GM19463 (cell line): ENCODE measurements around the gene SPATA2L.
"Not testable (repeated sequence)": the region's sequence is repeated elsewhere in the genome, so short reads cannot be mapped to it uniquely, and the experiment has no call there.

Source experiments
- ATAC-seq: cut with Tn5 transposase; IDR thresholded peaks from one replicate; pipeline ENCODE4 v1.9.1; 2021; ENCODE audit warnings: mild to moderate bottlenecking, moderate library complexity; ENCODE audit not compliant: unreplicated experiment

The SPATA2L gene

GRCh38 chr16:89709166-89709565 lies 7.7 kb upstream of the SPATA2L start:
- no peak for ATAC-seq

GRCh38 chr16:89708481-89708931 lies 7.0 kb upstream of the SPATA2L start:
- no peak for ATAC-seq

GRCh38 chr16:89707695-89708094 lies 6.2 kb upstream of the SPATA2L start:
- ATAC-seq, result no peak

GRCh38 chr16:89706518-89707260 lies 5.2 kb upstream of the SPATA2L start:
- no peak for ATAC-seq

DNA sequence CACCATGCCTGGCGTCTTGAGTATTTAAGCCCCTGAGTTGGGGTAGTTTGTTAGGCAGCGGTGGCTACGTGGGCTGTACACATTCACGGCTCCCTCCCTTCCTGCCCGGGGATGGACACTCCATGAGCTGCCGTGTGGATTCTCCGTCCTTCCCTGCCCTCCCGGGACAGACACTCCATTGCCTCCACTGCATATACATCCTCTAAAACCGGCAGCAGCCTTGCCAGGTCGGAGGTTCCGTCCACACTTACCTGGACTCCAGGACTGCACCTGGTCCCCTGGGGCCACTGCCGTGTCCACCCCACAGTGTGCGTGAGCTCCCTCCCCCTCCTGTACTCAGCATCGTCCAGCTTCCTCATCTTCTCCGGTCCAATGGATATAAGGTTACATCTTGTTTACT lies 3.5 kb upstream of the SPATA2L start:
- ATAC-seq, result no peak

DNA sequence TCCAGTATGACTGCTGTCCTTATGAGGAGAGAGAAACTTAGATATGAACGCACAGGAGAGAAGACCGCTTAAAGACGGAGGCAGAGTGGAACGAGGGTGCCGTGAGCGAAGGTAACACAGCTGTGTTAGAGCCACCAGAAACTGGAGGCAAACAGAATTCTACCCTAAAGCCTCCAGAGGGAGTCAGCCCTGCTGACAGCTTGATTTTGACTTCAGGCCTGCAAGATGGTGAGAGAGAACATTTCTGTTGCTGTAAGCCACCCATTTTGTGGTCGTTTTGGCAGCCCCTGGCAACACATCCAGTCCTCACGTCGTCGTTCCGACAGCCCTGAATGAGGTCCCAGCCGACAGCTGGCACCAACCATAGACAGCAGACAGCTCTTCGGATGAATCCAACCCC lies 2.8 kb upstream of the SPATA2L start:
- ATAC-seq, result no peak

DNA sequence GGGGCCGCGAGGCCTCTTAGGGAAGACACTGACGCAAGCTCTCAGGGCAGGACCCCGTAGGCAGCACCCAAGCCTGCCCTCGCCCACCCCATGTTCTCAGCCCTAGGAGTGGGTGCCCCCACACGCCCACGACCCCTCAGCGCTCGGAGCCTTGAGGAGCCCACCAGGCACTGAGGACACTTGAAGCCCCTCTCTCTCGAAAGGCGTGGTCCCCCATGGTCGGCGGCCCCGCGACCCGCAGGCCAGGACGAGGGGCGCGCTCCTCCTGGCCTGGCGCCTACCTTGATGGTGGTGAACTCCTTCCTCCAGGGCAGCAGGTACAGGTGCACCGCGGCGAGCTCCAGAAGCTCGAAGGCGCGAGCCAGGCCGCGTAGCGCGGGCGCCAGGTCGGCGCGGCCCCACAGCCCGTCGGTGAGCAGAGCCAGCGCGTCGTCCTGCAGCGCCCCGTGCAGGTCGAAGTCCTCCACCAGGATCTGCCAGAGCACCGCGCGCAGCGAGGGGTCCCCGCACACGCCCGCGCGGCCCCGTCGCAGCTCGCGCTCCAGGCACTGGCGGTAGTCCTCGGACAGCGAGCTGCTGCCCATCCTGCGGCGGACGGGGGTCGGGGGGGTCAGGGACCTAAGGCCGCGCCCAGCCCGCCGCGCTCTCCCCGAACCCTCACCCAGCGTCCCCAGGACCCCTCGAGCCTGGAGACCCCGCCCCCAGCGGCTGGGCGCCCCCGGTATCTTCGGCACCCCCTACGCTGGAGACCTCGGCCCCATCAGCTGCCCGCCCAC lies 668 bp downstream of the SPATA2L start:
- no peak for ATAC-seq

DNA sequence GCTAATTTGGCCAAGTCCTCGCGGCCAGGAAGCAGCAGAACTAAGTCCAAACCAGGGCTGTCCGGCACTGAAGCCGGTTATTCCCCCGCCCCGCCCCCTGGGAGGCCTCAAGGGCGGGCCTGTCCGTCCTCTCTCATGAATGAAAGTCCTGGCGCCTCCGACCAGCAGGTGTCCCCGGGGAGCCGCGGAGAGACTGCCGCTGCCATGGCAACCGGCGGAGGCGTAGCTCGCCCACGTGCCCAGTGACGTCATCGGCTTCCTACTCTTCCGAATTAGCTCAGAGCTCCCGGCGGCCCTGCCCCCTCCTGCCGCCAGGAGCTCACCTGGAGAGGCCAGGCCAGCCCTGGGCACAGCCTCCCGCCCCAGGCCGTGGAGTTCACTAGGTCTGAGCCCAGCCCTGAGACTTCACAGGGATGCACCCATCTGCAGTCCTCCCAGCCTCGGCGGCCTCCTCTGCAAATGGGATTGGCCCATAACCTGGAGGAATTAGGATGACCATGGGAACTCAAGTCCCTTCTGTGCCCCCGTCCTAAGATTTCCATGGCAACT lies 1.3 kb downstream of the SPATA2L start:
- ATAC-seq, result peak; percentile 39

DNA sequence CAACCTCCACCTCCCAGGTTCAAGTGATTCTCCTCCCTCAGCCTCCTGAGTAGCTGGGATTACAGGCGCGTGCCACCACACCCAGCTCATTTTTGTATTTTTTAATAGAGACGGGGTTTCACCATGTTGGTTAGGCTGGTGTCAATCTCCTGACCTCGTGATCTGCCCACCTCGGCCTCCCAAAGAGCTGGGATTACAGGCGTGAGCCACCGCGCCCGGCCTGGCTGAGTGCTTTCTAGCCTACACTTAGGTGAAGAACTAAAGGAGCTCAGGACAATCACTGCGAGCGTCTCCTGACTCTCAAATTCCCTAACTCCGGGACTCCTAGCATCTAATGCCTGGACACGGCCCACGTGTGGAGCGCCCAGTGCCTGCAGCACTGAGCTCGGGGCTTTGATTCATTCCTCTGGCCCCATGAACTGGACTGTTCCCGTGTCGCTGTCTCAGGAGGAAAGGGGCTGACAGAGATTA lies 1.8 kb downstream of the SPATA2L start:
- not testable (repeated sequence) for ATAC-seq

DNA sequence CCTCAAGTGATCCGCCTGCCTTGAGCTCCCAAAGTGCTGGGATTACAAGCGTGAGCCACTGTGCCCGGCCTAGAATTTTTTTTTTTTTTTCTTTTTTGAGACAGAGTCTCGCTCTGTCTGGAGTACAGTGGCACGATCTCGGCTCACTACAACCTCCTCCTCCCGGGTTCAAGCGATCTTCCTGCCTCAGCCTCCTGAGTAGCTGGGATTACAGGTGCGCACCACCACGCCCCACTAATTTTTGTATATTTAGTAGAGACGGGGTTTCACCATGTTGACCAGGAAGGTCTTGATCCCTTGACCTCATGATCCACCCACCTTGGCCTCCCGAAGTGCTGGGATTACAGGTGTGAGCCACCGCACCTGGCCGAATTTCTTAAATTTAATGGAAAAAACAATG lies 2.8 kb downstream of the SPATA2L start:
- ATAC-seq, result not testable (repeated sequence)

DNA sequence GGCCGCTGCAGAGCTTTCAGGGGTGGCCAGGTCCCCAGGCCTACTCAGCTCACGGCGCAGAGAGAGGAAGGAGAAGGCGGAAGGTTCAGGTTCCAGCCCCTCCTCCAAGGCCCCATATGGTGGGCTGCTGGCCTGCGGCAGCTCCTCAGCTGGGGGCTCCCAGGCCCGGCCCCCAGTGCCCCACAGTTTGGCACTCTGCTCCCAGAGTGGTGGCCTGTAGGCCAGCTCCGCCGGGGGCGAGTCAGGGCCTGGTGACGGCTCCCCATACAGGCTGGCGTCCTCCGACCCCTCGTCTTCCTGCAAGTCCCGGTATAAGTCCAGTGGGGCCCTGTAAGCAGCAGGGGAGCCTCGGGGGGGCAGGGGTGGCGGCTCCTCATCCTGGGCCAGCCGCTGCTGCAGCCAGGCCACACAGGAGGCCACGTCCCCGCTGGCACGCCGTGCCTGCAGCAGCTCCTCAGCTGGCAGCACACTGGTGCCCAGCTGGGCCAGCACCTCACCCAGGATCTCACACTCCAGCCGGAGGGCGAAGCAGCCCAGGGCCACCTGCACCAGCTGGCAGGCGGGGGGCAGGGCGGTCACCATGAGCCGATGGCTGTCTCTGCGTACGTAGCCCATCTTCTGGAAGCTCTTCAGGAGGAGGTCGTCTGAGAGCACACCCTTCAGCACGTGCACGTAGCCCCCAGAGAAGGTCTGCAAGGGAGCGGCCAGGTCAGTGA lies 3.7 kb downstream of the SPATA2L start:
- no peak for ATAC-seq

DNA sequence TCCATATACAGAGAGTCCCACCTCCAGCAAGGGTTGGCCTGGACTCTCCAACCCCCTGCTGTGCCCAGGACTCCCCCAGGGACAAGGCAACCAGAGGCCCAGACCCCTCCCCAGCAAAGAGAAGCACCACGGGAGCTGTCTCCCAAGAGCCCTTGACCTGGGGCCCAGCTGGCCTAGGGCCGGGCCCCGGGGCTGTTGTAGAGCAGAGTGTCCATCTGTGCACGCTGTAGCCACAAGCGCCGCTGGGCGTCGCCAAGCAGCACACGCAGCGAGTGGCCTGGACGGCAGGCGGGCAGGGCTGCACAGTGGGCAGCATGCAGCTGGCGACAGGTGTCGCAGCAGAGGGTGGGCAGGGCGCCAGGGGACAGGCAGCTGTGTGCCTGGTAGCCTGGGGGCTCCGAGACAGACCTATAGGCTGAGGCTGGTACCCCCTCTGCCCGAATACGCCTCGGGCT lies 4.3 kb downstream of the SPATA2L start:
- ATAC-seq, result no peak

GRCh38 chr16:89696670-89697128 lies 4.8 kb downstream of the SPATA2L start:
- ATAC-seq, result no peak

DNA sequence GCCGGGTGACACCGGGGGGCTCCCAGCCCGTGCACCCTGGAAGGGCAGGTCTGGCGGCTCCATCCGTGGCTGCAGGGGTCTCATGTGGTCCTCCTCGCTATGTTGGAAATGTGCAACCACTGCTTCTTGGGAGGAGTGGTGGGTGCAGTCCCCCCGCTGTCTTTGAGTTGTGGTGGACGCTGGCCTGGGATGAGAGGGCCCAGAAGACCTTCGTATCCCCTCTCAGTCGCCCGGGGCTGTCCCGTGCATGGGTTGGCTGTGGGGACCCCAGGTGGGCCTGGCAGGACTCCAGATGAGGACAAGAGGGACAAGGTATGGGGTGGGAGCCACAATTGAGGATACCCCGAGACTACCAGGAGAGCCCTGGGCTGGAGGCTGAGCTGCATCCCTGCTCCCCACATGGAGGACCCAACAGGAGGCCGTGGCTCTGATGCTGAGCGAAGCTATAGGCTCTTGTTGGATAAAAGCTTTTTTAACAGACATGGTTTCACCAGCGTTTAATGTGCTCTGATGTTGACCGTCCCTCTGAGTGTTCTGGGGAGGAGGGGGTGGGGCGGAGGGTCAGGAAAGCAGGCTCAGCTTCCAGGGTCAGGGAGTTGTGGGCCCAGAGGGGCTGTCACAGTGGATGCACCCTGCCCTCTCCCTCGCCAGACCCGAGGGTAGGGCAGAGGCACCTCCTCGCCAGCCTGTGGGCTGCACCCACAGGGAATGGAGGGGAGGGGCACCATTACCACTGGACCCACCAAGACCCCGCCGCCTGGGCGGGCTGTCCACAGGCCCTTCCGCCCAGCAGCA lies 5.4 kb downstream of the SPATA2L start:
- ATAC-seq, result no peak

- no peak for ATAC-seq
Observed at GRCh38 chr16:89695086-89695874, 6.2 kb downstream of the SPATA2L start.

GRCh38 chr16:89694784-89695085 lies 6.8 kb downstream of the SPATA2L start:
- ATAC-seq, result not testable (repeated sequence)

DNA sequence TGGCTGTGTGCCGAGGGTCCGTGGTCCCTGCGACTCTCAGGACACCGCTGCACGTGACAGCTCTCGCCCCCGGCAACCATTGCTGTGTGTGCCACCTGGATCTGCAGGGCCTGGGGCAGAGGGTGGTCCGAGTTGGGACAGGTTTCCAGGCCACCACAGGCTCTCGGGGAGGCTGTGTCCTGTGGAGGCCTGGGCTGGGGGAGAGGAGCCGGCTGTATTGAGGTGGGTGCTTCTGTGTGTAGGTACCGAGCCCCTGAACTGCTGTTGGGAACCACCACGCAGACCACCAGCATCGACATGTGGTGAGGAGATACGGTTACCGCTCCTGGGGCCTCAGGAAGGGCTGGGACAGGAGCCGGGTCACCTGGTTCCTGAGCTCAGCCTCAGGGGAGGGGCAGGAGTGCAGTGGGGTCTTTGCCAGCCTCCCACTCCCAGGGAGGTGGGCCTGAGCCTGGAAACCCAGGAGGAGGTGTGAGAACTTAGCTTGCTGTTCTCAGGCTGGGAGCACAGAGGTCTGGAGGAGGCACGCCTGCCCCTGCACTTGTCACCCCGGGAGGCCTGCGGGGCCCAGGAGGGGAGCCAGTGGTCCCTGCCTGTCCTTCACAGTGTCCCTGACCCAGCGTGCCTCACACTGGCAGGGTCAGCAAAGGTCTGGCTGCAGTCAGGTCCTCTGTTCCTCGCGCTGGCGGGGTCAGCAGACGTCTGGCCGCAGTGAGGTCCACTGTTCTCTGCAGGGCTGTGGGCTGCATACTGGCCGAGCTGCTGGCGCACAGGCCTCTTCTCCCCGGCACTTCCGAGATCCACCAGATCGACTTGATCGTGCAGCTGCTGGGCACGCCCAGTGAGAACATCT lies 7.3 kb downstream of the SPATA2L start:
- no peak for ATAC-seq

DNA sequence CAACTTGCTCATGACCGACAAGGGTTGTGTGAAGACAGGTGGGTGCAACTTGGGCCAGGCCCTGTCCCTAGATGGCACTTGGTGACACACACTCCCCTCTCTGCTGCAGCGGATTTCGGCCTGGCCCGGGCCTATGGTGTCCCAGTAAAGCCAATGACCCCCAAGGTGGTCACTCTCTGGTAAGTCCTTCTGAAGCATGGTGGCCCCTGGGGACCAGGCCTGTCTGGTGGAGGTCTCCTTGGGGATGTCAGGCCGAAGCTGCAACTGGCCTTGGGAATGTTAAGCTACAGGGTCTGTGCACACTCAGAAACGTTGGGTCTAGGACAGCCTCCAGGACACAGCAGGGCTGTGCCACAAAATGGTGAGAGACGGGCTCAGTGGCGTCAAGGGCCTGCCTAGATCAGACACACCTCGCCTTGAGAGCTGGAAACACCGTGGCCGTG lies 8.2 kb downstream of the SPATA2L start:
- no peak for ATAC-seq
